Naive thymus-derived CD4-positive, alpha-beta T cell (primary cell): ENCODE measurements around the gene RCSD1. TPM values are rescaled to one million over a fixed set of nuclear protein-coding genes. Genes with fewer than 3 reads are reported as not detected.

Source experiments
- ATAC-seq: fragments of 150-1000 bp; cut with Tn5 transposase; 2 replicates; pipeline ENCODE4 v1.10.0; 2021; ENCODE audit warnings: mild to moderate bottlenecking, moderate library complexity
- CTCF ChIA-PET: fragments of 350-600 bp; sonication (Branson Sonifier 250); formaldehyde crosslinking; loops from one replicate; lab custom pipeline; 2021; ENCODE audit warnings: antibody characterized with exemption; lab: Charles Lee
- POLR2A ChIA-PET: fragments of 350-600 bp; sonication (Branson Sonifier 250); formaldehyde crosslinking; loops from one replicate; lab custom pipeline; 2021; ENCODE audit warnings: antibody characterized with exemption, inconsistent platforms; lab: Charles Lee
- DNase-seq, 9 donors: peaks; one replicate each; pipeline versions ENCODE4 v3.0.0 to v3.0.0-alpha.2; 2020 to 2022; ENCODE audit warnings: mixed read lengths in 1 of 9
- H3K27ac ChIP-seq: one replicate; pipeline ENCODE4 v1.7.0; 2013; ENCODE audit warnings: mild to moderate bottlenecking, low read depth, low read length, moderate library complexity
- H3K27me3 ChIP-seq, 2 donors: one replicate each; pipeline ENCODE4 v1.7.0; 2013; ENCODE audit warnings: low read length in 2 of 2, mild to moderate bottlenecking in 2 of 2, moderate library complexity in 2 of 2; ENCODE audit not compliant: control insufficient read depth in 2 of 2, insufficient read depth in 2 of 2
- H3K36me3 ChIP-seq, 3 experiments: 1 replicate in 2 of 3; 2 replicates in 1 of 3; pipeline ENCODE4 v1.7.0; 2013; ENCODE audit warnings: low read length in 3 of 3, mild to moderate bottlenecking in 3 of 3, moderate library complexity in 1 of 3; ENCODE audit not compliant: insufficient read depth in 3 of 3, control insufficient read depth in 2 of 3
- H3K4me1 ChIP-seq, 2 donors: one replicate each; pipeline ENCODE4 v1.7.0; 2013; ENCODE audit warnings: low read length in 2 of 2, mild to moderate bottlenecking in 2 of 2, moderate library complexity in 1 of 2; ENCODE audit not compliant: control insufficient read depth in 2 of 2, insufficient read depth in 2 of 2
- H3K4me3 ChIP-seq: 2 replicates; pipeline ENCODE4 v1.7.0; 2013; ENCODE audit warnings: mild to moderate bottlenecking, low read length
- H3K9me3 ChIP-seq, 3 experiments: 1 replicate in 2 of 3; 2 replicates in 1 of 3; pipeline ENCODE4 v1.7.0; 2013; ENCODE audit warnings: low read length in 3 of 3; ENCODE audit not compliant: control insufficient read depth in 2 of 3
- H3K27ac Mint-ChIP-seq, 9 donors: one replicate each; pipeline ENCODE4 v1.8.0; 2020 to 2022; ENCODE audit warnings: mixed read lengths in 9 of 9, mild to moderate bottlenecking in 8 of 9, moderate library complexity in 5 of 9, inconsistent platforms in 2 of 9
- H3K27me3 Mint-ChIP-seq, 5 donors: one replicate each; pipeline ENCODE4 v1.8.0; 2021 to 2022; ENCODE audit warnings: mixed read lengths in 5 of 5, mild to moderate bottlenecking in 1 of 5
- H3K36me3 Mint-ChIP-seq, 5 donors: one replicate each; pipeline ENCODE4 v1.8.0; 2020 to 2022; ENCODE audit warnings: mixed read lengths in 5 of 5, mild to moderate bottlenecking in 3 of 5, inconsistent platforms in 1 of 5
- H3K4me1 Mint-ChIP-seq, 7 donors: one replicate each; pipeline ENCODE4 v1.8.0; 2020 to 2022; ENCODE audit warnings: mixed read lengths in 7 of 7, mild to moderate bottlenecking in 3 of 7, inconsistent platforms in 1 of 7
- H3K4me3 Mint-ChIP-seq, 10 donors: one replicate each; pipeline ENCODE4 v1.8.0; 2020 to 2022; ENCODE audit warnings: mild to moderate bottlenecking in 10 of 10, mixed read lengths in 10 of 10, moderate library complexity in 6 of 10, inconsistent platforms in 2 of 10
- H3K9me3 Mint-ChIP-seq, 11 donors: one replicate each; pipeline ENCODE4 v1.8.0; 2020 to 2022; ENCODE audit warnings: mixed read lengths in 11 of 11, mild to moderate bottlenecking in 4 of 11, inconsistent platforms in 1 of 11, moderate library complexity in 1 of 11
- intact Hi-C, 2 donors: fragments of 100-400 bp; cut with micrococcal nuclease; formaldehyde crosslinking; loops; one replicate each; pipeline ENCODE4 v1.15.1; 2023
- polyA plus RNA-seq, 2 donors: library from polyadenylated mRNA; unstranded; fragments of 300-500 nt; fragmentation: Illumina TruSeq; gene quantifications; one replicate each; pipeline ENCODE4 v1.2.3, GENCODE V29; 2021
- total RNA-seq, 6 experiments: library from RNA in 5 of 6; stranded (reverse) in 5 of 6; gene quantifications; 1 replicate in 5 of 6; 2 replicates in 1 of 6; pipeline ENCODE4 v1.2.3 and lab custom pipeline; 2021 to 2026

The RCSD1 gene
- total and polyA plus RNA-seq, 7 experiments from 2014 or later = 75.0 to 153 (median 135) TPM

DNA sequence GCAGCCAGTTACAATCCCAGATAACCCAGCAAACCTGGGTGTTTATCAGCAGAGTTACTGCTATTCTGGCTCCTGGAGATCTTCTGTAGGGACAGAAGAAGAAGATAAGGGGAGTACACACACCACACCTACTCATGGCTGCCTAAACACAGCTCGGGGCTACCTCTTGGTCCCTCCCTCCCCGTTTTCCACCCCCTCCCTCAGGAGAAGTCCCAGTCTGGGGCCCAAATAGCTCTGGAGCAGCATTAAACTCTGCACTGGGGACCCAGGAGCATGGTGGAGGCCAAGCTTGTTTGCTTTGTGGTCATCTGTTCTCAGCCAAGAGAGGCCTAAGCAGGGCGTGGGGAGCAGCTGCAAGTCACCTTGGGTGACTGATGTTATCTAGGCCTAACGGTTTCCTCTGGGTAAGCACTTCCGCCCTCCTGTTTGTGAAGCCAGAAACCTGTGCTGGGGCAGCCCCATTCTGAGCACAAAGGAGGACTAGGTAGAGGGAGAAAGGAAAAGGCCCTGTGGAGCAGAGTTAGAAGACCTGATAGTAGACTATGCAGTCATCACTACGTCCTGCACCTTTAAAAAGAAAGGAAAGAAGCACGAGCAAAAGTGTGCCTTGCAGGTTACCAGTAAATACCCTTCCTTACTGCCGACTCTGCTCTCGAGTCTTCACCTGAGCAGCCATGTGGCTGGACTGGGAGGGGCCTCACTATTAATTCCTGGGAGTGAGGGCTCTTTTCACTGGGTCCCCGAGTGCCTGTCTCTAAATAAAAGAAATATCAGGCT is 2.0 kb upstream of the RCSD1 start:
- Histone ChIP-seq H3K27ac (peak overlapping the region; percentile 94), H3K36me3 (no peaks in the 10 kb centered on the region), H3K4me3 (peak overlapping the region; percentile 48), H3K27me3 (no peaks in the 10 kb centered on the region), H3K4me1 (peaks cover 44 to 46% of the 10 kb centered on the region in 2 donors), H3K9me3 (no peaks in the 10 kb centered on the region)
- DNase-seq (peak; percentile 33 to 84 (median 73)), ATAC-seq (peak; percentile 84)
- CTCF ChIA-PET = interaction anchor here (0.7 to 2.9 kb wide), 10 partner anchors 8 to 363 kb away, joined by 3 to 28 read pairs (median 6); no protein-coding TSS in a partner anchor
- H3K27me3 Mint-ChIP-seq = no peaks in the 10 kb centered on the region
- POLR2A ChIA-PET = interaction anchor here (0.5 to 16.0 kb wide), 9 partner anchors 9 to 116 kb away, joined by 3 to 276 read pairs (median 6); no protein-coding TSS in a partner anchor
- peaks cover 3 to 42% (median 7%) of the 10 kb centered on the region in 5 donors for H3K36me3 Mint-ChIP-seq
- peaks cover 48 to 69% (median 63%) of the 10 kb centered on the region in 7 donors for H3K4me1 Mint-ChIP-seq
- peaks cover 4 to 19% (median 8%) of the 10 kb centered on the region in 11 donors for H3K9me3 Mint-ChIP-seq
- peak overlapping the region; percentile 82 to 99 (median 92) for H3K4me3 Mint-ChIP-seq
- intact Hi-C loops = loop anchor here in 1 of 2 donors (1.0 to 2.0 kb wide), 7 partner anchors 9 to 551 kb away; partner anchors contain the start of genes DCAF6, POU2F1 and TIPRL
- H3K27ac Mint-ChIP-seq = peak overlapping the region; percentile 85 to 98 (median 95)

GRCh38 chr1:167628741-167629515 is 1.1 kb upstream of the RCSD1 start:
- H3K36me3 ChIP-seq = peaks cover 0 to 5% (median 2%) of the 10 kb centered on the region in 3 experiments
- H3K9me3 Mint-ChIP-seq = peaks cover 4 to 19% (median 8%) of the 10 kb centered on the region in 11 donors
- intact Hi-C loops = loop anchor here (1.0 to 2.0 kb wide), 7 partner anchors 8 to 550 kb away; partner anchors contain the start of genes DCAF6 (in 1 of the 2), POU2F1 (in 1 of the 2) and TIPRL (in 1 of the 2)
- H3K27me3 ChIP-seq = no peaks in the 10 kb centered on the region
- H3K4me1 ChIP-seq = peaks cover 53 to 55% of the 10 kb centered on the region in 2 donors
- CTCF ChIA-PET = interaction anchor here (0.7 to 2.9 kb wide), 10 partner anchors 8 to 364 kb away, joined by 3 to 28 read pairs (median 6); no protein-coding TSS in a partner anchor
- peak overlapping the region; percentile 94 for H3K27ac ChIP-seq
- no peak for DNase-seq
- no peaks in the 10 kb centered on the region for H3K9me3 ChIP-seq
- peaks cover 53 to 72% (median 66%) of the 10 kb centered on the region in 7 donors for H3K4me1 Mint-ChIP-seq
- H3K27me3 Mint-ChIP-seq = no peaks in the 10 kb centered on the region
- POLR2A ChIA-PET = interaction anchor here (0.9 to 16.0 kb wide), 8 partner anchors 8 to 306 kb away, joined by 3 to 276 read pairs (median 8); no protein-coding TSS in a partner anchor
- peak overlapping the region; percentile 85 to 98 (median 95) for H3K27ac Mint-ChIP-seq
- H3K4me3 Mint-ChIP-seq = peak overlapping the region; percentile 82 to 99 (median 92)
- peak overlapping the region; percentile 48 for H3K4me3 ChIP-seq
- ATAC-seq = no peak
- H3K36me3 Mint-ChIP-seq = peaks cover 9 to 46% (median 13%) of the 10 kb centered on the region in 5 donors

DNA sequence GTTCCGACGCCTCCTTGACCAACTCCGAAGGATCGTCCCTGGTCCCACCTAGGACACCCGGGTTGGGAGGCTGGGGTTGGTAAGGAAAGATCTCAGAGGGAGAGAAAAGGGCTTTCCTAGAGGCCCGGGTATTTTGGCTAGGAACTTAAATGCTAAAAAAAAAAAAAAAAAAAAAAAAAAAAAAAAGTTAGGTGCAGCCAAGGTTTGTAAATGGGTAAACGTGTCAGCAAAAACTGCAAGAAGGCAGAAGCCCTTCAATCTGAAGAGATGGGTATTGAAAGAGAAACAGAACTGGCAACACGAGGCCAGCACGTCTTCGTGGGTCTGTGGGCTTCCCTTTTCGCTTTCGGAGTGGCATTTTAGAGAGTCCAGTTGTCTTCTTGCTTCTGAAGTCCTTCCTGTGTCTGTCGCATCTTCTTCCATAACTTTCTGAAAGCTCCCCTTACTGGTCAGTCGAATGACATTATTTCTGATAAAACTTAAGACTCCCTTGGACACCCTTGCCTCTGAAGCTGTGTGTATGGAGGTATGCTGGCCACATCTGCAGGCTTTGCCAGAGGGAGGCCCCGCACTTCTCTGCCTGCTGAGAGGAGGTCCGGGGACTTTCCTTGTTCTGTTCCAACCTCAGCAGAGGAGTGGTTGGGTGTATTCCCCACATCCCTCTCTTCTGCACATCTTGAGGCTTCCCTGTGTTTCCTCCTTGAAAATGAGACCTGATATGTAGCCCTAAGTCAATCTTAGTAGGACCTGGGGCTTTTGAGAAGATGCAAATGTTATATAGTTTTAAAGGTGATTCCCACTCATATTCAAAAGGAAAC is 745 bp downstream of the RCSD1 start:
- ATAC-seq (peak; percentile 33), DNase-seq (peak in 7 of 9 donors; percentile 38 to 53 (median 52))
- CTCF ChIA-PET = interaction anchor here (0.6 to 9.8 kb wide), 5 partner anchors 13 to 76 kb away, joined by 3 to 283 read pairs (median 7); no protein-coding TSS in a partner anchor
- no peaks in the 10 kb centered on the region for H3K27me3 ChIP-seq
- H3K4me1 Mint-ChIP-seq = peaks cover 59 to 83% (median 75%) of the 10 kb centered on the region in 7 donors
- H3K27ac Mint-ChIP-seq = peak overlapping the region; percentile 85 to 98 (median 93)
- peaks cover 10 to 44% (median 18%) of the 10 kb centered on the region in 5 donors for H3K36me3 Mint-ChIP-seq
- peak overlapping the region; percentile 82 to 99 (median 95) for H3K4me3 Mint-ChIP-seq
- intact Hi-C loops = loop anchor here (1.0 to 10.0 kb wide), 5 partner anchors 8 to 1738 kb away; partner anchors contain the start of genes BLZF1 (in 1 of the 2), CREG1 (in 1 of the 2), DCAF6 (in 1 of the 2) and MPC2 (in 1 of the 2)
- no peaks in the 10 kb centered on the region for H3K9me3 ChIP-seq
- no peaks in the 10 kb centered on the region for H3K27me3 Mint-ChIP-seq
- POLR2A ChIA-PET = interaction anchor here (0.9 to 16.0 kb wide), 8 partner anchors 8 to 144 kb away, joined by 3 to 276 read pairs (median 5); no protein-coding TSS in a partner anchor
- peak overlapping the region; percentile 94 for H3K27ac ChIP-seq
- H3K4me3 ChIP-seq = peak overlapping the region; percentile 73
- peaks cover under 1 to 9% (median 4%) of the 10 kb centered on the region in 3 experiments for H3K36me3 ChIP-seq
- peaks cover 0 to 9% (median 3%) of the 10 kb centered on the region in 11 donors for H3K9me3 Mint-ChIP-seq
- peaks cover 70 to 72% of the 10 kb centered on the region in 2 donors for H3K4me1 ChIP-seq

DNA sequence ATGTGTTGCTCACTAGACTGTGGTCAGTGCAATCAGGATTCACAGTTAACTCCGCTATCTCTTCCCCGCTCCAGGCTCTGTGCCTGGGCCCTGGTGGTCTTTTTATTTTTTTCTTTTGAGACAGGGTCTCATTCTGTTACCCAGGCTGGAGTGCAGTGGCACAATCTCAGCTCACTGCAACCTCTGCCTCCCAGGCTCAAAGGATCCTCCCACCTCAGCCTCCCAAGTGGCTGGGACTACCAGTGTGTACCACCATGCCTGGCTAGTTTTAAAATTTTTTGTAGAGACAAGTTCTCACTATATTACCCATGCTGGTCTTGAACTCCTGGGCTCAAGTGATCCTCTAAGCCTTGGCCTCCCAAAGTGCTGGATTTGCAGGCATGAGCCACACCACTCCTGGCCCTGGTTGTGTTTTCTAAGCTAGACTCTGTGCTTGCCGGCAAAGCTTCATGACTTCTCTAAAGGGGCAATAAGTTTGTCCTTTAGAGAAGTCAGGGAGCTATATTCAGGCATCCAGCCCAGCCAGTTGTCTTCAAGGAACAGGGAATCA is 1.4 kb downstream of the RCSD1 start:
- peaks cover 76 to 78% of the 10 kb centered on the region in 2 donors for H3K4me1 ChIP-seq
- H3K27ac ChIP-seq = peak overlapping the region; percentile 94
- H3K4me3 ChIP-seq = peak overlapping the region; percentile 73
- intact Hi-C loops = loop anchor here (2.0 to 10.0 kb wide), 4 partner anchors 79 to 1737 kb away; partner anchors contain the start of genes BLZF1 (in 1 of the 2), CREG1 (in 1 of the 2), DCAF6 (in 1 of the 2) and MPC2 (in 1 of the 2)
- H3K9me3 ChIP-seq = no peaks in the 10 kb centered on the region
- Mint-ChIP-seq H3K9me3 (peaks cover 0 to 5% (median 0%) of the 10 kb centered on the region in 11 donors), H3K4me1 (peaks cover 62 to 84% (median 76%) of the 10 kb centered on the region in 7 donors), H3K4me3 (peak overlapping the region; percentile 82 to 99 (median 95)), H3K36me3 (peaks cover 10 to 44% (median 18%) of the 10 kb centered on the region in 5 donors), H3K27me3 (no peaks in the 10 kb centered on the region), H3K27ac (peak overlapping the region; percentile 85 to 98 (median 93))
- ChIA-PET CTCF (interaction anchor here (1.0 to 9.8 kb wide), 6 partner anchors 14 to 184 kb away, joined by 3 to 283 read pairs (median 7); no protein-coding TSS in a partner anchor), POLR2A (interaction anchor here (0.9 to 16.0 kb wide), 13 partner anchors 9 to 411 kb away, joined by 3 to 276 read pairs (median 4); partner anchors contain the start of genes CD247, CREG1, DCAF6 and MPC2)
- DNase-seq (no peak), ATAC-seq (no peak)
- peaks cover 4 to 9% (median 5%) of the 10 kb centered on the region in 3 experiments for H3K36me3 ChIP-seq
- H3K27me3 ChIP-seq = no peaks in the 10 kb centered on the region
